ENCODE measurements around the gene KIAA0753.

Gene KIAA0753

GRCh38 chr17:6544011-6544370 lies 96.5 kb downstream of the KIAA0753 start:
- DNase-seq (ENCODE audit: extremely low read depth, low read depth), result no peak
- no peak for TF ChIP-seq CTCF (IDR thresholded peaks at IDR 0.05; ENCODE audit: low read depth, low read length)

DNA sequence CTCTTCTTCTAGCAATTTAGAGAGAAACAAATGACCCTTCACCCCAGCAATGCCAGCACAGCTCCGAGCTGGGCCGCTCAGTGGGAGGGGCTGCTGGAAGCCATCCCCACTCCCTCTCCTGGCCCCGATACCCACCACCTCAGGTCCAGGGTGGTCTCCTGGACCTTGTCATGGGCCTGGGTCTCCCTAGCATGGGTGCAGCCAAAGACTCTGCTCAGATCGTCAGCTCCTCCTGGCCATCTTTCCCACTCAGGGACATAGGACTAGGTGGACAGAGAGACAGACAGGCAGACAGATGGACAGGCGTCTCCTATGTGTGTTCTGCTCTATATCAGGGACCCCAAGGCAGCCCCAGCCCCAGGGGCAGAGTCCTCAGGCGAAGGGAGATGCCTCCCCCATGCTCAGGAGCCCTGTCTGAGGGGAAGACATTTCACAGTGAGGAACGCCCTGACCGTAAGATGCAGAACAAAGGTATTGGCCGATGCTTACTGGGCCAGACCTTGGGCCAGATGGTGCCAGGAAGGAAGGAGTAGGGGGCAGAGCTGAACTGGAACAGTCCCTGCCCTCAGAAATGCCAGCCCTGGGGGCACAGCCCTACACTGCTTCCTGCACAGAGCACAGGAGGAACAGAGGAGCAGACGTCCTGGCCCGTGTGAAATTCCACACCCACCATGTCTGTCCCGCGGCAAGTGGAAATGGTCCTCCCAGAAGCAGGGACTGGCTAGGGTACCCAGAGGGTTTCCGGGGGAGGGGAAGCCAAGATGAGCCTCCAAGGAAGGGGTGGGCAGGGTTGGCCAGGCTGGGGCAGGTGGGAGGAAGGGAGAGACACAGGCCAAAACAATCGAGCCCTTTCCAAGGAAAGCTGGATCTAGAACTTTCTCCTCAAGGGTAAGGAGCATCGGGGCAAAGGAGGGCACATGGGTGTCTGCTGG lies 97.2 kb downstream of the KIAA0753 start:
- DNase-seq (ENCODE audit: extremely low read depth, low read depth), result no peak
- TF ChIP-seq CTCF (IDR thresholded peaks at IDR 0.05; ENCODE audit: low read depth, low read length), result no peak

DNA sequence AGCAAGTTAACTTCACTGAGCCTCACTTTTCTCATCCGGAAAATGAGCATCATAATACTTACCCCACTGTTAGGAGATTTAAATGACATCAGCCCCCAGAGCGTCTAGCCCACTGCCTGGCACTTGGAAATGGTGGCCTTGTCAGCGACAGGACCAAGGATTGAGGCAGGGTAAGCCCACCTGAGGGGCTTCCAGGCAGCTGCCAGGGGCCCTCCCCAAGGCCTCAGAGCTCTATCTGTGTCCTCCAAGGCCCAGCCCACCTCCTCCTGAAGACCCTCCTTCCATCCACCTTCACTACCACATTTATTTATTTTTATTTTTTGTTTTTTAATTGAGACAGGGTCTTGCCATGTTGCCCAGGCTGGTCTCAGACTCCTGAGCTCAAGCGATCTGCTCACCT lies 97.9 kb downstream of the KIAA0753 start:
- no peak for DNase-seq (ENCODE audit: extremely low read depth, low read depth)
- no peak for TF ChIP-seq CTCF (IDR thresholded peaks at IDR 0.05; ENCODE audit: low read depth, low read length)

- DNase-seq (ENCODE audit: extremely low read depth, low read depth), result no peak
- TF ChIP-seq CTCF (IDR thresholded peaks at IDR 0.05; ENCODE audit: low read depth, low read length), result no peak
Observed at GRCh38 chr17:6541886-6542285, 98.6 kb downstream of the KIAA0753 start.

DNA sequence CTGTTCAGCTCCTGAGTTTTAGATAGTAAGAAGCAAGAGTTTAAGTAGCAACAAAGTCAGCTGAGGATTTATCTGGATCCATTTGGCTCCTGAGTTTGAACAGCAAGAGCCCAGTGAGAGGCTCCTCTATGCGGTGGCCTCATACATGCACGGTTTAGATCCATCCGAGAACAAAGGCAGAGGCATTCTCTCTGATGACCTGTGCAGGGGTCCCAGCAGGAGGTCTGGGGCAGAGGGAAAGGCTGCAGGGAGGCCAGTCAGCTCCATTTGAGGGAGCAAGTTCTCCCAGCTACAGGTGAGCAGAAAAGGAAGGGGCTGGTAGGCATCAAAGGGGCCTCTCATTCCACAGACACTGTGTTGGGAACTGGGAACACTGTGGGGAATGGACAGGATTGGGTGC lies 100.6 kb downstream of the KIAA0753 start:
- no peak for DNase-seq (ENCODE audit: extremely low read depth, low read depth)
- TF ChIP-seq CTCF (IDR thresholded peaks at IDR 0.05; ENCODE audit: low read depth, low read length), result no peak

DNA sequence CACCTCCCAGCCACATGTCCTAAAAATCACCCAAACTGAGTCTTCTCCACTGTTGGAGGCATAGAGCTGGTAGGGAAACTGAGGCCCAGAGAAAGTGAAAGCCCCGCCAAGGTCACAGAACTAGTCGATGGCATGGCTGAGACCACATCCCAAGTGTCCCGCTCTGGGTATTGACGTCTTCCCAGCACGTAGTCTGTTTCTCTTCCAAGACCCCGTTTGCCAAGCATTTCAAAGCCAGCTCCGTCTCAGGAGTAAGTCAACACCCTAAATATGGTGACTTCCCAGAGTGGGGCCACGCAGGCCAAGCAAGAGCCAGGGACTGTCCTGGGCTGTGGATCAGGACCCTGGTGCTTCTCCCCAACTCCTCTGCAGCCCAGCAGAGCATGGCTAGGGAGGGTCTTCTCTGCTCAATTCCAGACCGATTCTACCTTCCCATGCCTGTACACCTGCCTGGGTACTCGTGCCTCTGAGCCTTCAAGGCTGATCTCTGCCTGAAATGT lies 103.9 kb downstream of the KIAA0753 start:
- TF ChIP-seq CTCF (IDR thresholded peaks at IDR 0.05; ENCODE audit: low read depth, low read length), result no peak
- no peak for DNase-seq (ENCODE audit: extremely low read depth, low read depth)

GRCh38 chr17:6536053-6536452 lies 104.5 kb downstream of the KIAA0753 start:
- no peak for TF ChIP-seq CTCF (IDR thresholded peaks at IDR 0.05; ENCODE audit: low read depth, low read length)
- no peak for DNase-seq (ENCODE audit: extremely low read depth, low read depth)
